Medulla oblongata (tissue), 1 donor: ENCODE results near the gene CDC14A.
"Not testable (repeated sequence)": the region's sequence is repeated elsewhere in the genome, so short reads cannot be mapped to it uniquely, and the experiment has no call there.

Experiments
- DNase-seq: peaks from one replicate; pipeline ENCODE4 v3.0.0-alpha.2; 2015; ENCODE audit errors: extremely low spot score

The CDC14A gene

GRCh38 chr1:100404821-100405220, 52.5 kb downstream of the CDC14A start:
- no peak for DNase-seq

DNA sequence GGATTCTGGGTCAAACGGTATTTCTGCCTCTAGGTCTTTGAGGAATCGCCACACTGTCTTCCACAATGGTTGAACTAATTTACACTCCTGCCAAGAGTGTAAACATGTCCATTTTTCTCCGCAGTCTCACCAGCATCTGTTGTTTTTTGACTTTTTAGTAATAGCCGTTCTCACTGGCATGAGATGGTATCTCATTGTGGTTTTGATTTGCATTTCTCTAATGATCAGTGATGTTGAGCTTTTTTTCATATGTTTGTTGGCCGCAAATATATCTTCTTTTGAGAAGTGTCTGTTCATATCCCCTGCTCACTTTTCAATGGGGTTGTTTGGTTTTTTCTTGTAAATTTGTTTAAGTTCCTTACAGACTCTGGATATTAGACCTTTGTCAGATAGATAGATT, 53.6 kb downstream of the CDC14A start:
- not testable (repeated sequence) for DNase-seq

GRCh38 chr1:100407390-100407789, 55.1 kb downstream of the CDC14A start:
- not testable (repeated sequence) for DNase-seq

DNA sequence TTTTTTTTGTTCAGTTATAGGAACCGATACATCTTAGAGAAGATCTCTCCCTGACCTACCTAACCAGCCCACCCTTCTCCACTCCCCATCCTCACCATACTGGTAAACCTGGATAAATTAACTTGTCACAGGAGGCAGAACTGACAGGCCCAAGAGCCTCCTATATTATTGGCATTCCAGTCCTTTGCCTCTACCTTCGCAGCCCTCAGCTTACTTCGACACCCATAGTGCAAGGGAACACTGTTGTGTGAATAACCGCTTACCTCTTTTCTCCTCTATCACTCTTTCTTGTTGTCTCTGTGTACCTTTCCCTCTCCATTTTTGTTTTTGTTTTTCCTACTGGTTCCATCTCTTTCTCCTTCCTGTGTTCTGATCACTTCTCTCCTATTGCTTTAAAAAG, 58.7 kb downstream of the CDC14A start:
- DNase-seq = no peak

- DNase-seq = no peak
These were observed 59.3 kb downstream of the CDC14A start for GRCh38 chr1:100411574-100411973.

DNA sequence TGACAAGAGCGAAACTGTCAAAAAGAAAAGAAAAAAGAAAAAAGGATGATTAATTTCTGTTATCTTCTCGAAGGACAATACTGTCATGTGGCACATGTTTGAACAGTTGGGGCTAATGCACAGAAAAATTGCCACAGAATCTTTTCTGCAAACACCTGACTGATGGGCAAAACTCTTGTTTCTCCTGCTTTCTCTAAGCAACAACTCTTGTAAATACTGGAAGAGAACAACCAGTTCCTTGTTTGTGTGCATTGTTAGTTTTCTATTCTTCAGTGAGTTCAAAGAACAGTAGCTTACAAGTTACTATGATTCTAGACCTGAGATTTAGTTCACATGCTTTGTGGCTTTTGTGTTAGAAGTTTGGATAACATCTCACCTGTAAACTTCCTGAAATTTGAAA, 60.7 kb downstream of the CDC14A start:
- peak; percentile 9 for DNase-seq

DNA sequence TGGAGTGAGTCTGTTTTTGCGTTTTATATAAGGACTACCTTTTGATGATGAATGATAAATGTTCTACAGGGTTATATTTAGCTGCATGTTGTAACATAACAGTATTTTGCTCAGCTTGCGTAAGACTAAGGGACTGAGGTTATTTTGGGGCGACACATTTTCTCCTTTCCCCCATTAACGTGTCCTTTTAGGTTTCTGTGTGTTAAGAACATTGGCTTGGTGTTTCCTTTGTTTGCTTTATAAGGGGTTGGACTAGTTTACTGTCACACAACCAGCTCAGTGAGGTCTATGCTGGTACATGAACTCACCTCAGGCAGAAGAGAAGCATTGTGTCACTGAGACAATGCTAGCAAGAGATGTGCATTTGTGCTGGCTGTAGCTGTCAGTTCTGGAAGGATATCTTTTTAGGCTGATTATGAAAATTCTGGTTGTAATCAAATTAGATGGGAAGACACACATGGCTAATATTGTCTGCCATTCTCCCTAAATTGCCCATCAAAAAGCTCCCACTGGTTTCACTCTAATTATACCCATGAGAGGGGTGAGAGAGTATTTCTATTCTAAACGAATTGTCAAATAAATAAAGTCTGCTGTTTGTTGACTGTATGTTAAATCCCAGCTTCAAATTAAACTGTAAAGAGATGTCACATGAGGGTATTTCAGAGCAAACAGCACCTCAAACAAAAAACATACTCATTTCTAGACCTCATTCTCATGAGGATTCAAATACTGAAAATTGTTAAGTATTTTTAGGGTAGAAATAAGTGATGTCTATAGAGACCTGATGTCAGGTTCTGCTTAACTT, 62.6 kb downstream of the CDC14A start:
- no peak for DNase-seq

GRCh38 chr1:100415498-100415778, 63.1 kb downstream of the CDC14A start:
- DNase-seq = no peak

DNA sequence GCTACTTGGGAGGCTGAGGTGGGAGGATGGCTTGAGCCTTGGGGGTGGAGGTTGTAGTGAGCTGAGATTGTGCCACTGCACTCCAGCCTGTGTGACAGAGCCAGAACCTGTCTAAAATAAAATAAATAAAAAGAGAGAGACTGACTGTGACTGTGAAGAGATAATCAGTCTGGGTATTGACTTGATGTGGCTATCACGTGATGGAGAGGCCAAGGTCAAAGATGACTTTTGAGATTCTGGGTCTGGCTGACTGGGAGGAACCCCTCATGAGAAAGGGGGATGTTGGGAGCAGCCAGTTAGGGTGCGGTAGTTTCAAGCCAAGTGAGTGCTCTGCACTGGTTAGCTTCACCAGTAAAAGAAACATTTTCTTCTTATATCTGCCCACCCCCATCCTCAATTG, 66.8 kb downstream of the CDC14A start:
- DNase-seq = no peak

GRCh38 chr1:100422065-100422464, 69.8 kb downstream of the CDC14A start:
- DNase-seq = no peak

- DNase-seq = no peak
These were observed 71.6 kb downstream of the CDC14A start for GRCh38 chr1:100423832-100424337.

- peak; percentile 11 for DNase-seq
These were observed 75.9 kb downstream of the CDC14A start for GRCh38 chr1:100428160-100428559.

DNA sequence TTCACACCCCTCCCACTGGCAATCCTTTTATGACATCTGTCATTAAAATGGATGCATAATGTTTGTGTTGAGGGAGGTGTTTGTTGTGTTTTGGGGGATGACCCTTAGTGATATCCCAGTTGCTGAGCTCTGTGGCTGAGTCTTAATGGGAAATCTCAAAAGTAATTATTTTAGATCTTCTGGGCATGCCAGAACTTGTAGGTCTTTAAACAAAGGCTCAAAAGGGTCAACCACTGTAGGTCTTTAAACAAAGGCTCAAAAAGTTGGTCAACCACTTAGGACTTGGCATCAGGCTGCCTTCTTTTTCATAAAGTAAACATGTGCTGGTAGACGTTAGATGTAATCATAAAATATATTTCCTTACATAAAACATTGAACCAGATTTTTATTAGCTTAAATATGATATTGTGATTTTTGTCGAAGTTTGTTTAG, 78.0 kb downstream of the CDC14A start:
- no peak for DNase-seq

DNA sequence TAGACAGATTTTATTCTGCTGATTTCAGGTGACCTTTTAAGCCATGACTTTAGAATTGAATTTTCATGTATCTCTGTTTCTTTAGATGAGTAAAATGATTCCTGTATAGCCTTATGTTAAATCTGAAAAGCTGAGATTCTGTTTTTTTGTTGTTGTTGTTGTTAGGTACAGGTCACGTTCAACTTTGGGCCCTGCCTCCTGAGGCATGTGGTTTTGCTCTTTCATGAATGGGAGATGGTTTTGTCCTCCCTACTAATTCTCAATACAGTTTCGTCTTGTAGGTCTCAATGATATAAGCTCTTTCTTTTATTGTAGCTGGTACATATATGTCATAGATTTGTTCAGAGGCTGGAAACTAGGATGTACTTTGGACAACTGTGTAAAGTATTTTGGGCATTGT, 79.6 kb downstream of the CDC14A start:
- no peak for DNase-seq

DNA sequence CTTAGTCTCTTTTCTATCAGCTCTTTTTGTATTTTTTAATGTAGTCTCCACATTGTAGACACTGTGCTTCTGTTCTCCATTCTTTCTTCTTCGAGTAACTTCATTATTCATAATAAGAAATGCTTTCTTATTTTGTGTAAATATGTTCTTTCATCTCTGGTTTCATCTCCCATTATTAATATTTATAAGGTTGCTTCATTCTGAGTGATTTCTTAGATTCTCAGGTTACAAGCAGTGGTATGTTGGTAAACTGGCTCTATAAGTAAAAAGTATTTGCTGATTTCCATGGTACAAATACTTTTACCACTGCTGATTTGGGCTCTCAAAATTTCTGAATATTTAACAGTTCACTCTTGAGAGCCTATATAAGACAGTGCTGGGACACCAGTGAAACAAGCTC, 81.3 kb downstream of the CDC14A start:
- DNase-seq = no peak

- DNase-seq = no peak
These were observed 82.5 kb downstream of the CDC14A start for GRCh38 chr1:100434831-100435230.

GRCh38 chr1:100438375-100438774, 86.1 kb downstream of the CDC14A start:
- no peak for DNase-seq

GRCh38 chr1:100438789-100439188, 86.5 kb downstream of the CDC14A start:
- DNase-seq = no peak

GRCh38 chr1:100440075-100440809, 87.9 kb downstream of the CDC14A start:
- no peak for DNase-seq

- no peak for DNase-seq
These were observed 88.8 kb downstream of the CDC14A start for GRCh38 chr1:100441146-100441545.

DNA sequence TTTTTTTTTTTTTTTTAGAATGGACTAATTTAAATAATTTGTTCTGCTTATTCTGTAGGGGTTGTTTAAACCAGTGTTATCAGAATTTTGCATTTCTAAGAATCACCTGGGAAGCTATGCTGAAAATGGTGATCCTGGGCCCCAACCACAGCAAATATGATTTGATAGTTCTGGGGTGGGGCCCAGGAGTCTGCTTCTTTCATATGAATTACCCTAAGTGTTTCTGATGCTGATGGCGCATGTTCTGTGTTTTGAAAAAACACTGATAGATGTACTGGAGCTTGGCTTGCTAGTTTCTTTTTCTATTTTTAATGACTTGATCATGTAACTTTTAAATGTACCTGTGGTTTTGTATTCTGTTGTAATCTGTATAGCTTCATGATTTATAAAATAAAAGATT, 89.3 kb downstream of the CDC14A start:
- DNase-seq = no peak

DNA sequence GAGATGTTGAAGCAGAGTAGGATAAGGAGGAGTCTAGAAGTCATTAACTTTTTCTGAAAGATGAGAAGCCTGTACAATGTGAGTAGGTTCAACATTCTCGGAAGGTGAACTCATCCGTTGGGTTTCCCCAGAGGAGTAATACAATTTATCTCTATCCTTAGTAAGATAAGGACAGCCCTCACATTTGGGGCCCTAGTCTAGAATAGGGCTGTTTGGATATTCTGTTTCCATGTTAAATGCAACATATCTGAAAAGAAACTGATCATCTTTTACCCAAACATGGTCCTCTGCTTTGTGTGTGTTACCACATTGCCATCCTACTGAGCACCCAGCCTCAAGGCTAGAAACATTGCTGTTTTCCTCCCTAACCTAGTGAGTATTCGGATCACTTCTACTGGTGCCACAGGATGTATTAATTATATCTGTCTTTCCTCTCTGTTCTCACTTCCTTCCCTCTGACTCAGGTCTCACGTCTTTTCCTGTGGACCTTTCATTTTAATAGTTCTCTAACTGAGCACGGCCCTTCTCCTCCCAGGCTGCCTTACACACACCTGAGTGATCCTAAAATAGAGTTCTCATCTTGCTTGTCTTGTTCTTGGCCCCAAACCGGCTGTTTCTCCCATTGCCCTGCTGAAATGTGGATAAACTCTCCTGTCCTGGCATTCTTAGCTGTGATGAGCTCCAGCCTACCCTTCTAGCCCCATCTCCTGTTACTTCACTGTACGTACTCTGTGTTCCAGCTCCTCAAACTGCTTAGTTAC, 91.7 kb downstream of the CDC14A start:
- DNase-seq = no peak
